ENCODE measurements around the gene CTU1.

CTU1 gene

GRCh38 chr19:51140441-51140840, 32.2 kb upstream of the CTU1 start:
- H3K36me3 ChIP-seq (replicated peaks), result no peaks in the 10 kb centered on the region
- in situ Hi-C loops (cut with MboI; ENCODE audit: low sequenced_read_pairs), result no loop called here
- H3K4me1 ChIP-seq, result no peaks in the 10 kb centered on the region
- no peak for DNase-seq (ENCODE audit: low spot score in 2 of 2)
- no peaks in the 10 kb centered on the region for H3K9me3 ChIP-seq
- H3K27me3 ChIP-seq (ENCODE audit: low read depth), result peaks cover 33% of the 10 kb centered on the region
- H3K4me3 ChIP-seq, result no peak overlapping the region

GRCh38 chr19:51139299-51140014, 31.2 kb upstream of the CTU1 start:
- Histone ChIP-seq H3K4me1 (no peaks in the 10 kb centered on the region), H3K36me3 (replicated peaks) (no peaks in the 10 kb centered on the region), H3K9me3 (peaks cover 3% of the 10 kb centered on the region; the same call in 1 of the 2 replicates), H3K4me3 (no peak overlapping the region), H3K27me3 (ENCODE audit: low read depth) (peaks cover 33% of the 10 kb centered on the region)
- in situ Hi-C loops (cut with MboI; ENCODE audit: low sequenced_read_pairs), result no loop called here
- DNase-seq (ENCODE audit: low spot score in 2 of 2), result no peak

- H3K27me3 ChIP-seq (ENCODE audit: low read depth), result peaks cover 30% of the 10 kb centered on the region
- no peaks in the 10 kb centered on the region for H3K36me3 ChIP-seq (replicated peaks)
- H3K4me1 ChIP-seq, result no peaks in the 10 kb centered on the region
- no peak overlapping the region for H3K4me3 ChIP-seq
- no peak for DNase-seq (ENCODE audit: low spot score in 2 of 2)
- peaks cover 3% of the 10 kb centered on the region; the same call in 1 of the 2 replicates for H3K9me3 ChIP-seq
- in situ Hi-C loops (cut with MboI; ENCODE audit: low sequenced_read_pairs), result no loop called here
These were observed 30.4 kb upstream of the CTU1 start for GRCh38 chr19:51138549-51138979.

- H3K36me3 ChIP-seq (replicated peaks), result no peaks in the 10 kb centered on the region
- peaks cover 30% of the 10 kb centered on the region for H3K27me3 ChIP-seq (ENCODE audit: low read depth)
- H3K4me1 ChIP-seq, result no peaks in the 10 kb centered on the region
- no peak for DNase-seq (ENCODE audit: low spot score in 2 of 2)
- no peak overlapping the region for H3K4me3 ChIP-seq
- in situ Hi-C loops (cut with MboI; ENCODE audit: low sequenced_read_pairs), result no loop called here
- H3K9me3 ChIP-seq, result peaks cover 3% of the 10 kb centered on the region; the same call in 1 of the 2 replicates
These were observed 29.7 kb upstream of the CTU1 start for GRCh38 chr19:51137792-51138425.

GRCh38 chr19:51136851-51137551, 28.8 kb upstream of the CTU1 start:
- Histone ChIP-seq H3K4me1 (no peaks in the 10 kb centered on the region), H3K36me3 (replicated peaks) (no peaks in the 10 kb centered on the region), H3K4me3 (no peak overlapping the region), H3K27me3 (ENCODE audit: low read depth) (peaks cover 29% of the 10 kb centered on the region), H3K9me3 (peaks cover 3% of the 10 kb centered on the region; the same call in 1 of the 2 replicates)
- in situ Hi-C loops (cut with MboI; ENCODE audit: low sequenced_read_pairs), result no loop called here
- no peak for DNase-seq (ENCODE audit: low spot score in 2 of 2)

- H3K36me3 ChIP-seq (replicated peaks), result no peaks in the 10 kb centered on the region
- H3K4me1 ChIP-seq, result no peaks in the 10 kb centered on the region
- peaks cover 23% of the 10 kb centered on the region for H3K27me3 ChIP-seq (ENCODE audit: low read depth)
- H3K4me3 ChIP-seq, result no peak overlapping the region
- peaks cover 3% of the 10 kb centered on the region; the same call in 1 of the 2 replicates for H3K9me3 ChIP-seq
- DNase-seq (ENCODE audit: low spot score in 2 of 2), result no peak
- in situ Hi-C loops (cut with MboI; ENCODE audit: low sequenced_read_pairs), result no loop called here
These were observed 28.0 kb upstream of the CTU1 start for GRCh38 chr19:51135986-51136762.

- in situ Hi-C loops (cut with MboI; ENCODE audit: low sequenced_read_pairs), result no loop called here
- Histone ChIP-seq H3K27me3 (ENCODE audit: low read depth) (peaks cover 19% of the 10 kb centered on the region), H3K36me3 (replicated peaks) (no peaks in the 10 kb centered on the region), H3K4me1 (no peaks in the 10 kb centered on the region), H3K9me3 (peaks cover 3% of the 10 kb centered on the region; the same call in 1 of the 2 replicates), H3K4me3 (no peak overlapping the region)
- DNase-seq (ENCODE audit: low spot score in 2 of 2), result no peak
These were observed 26.8 kb upstream of the CTU1 start for GRCh38 chr19:51135004-51135403.

GRCh38 chr19:51131780-51132680, 23.8 kb upstream of the CTU1 start:
- Histone ChIP-seq H3K4me1 (no peaks in the 10 kb centered on the region), H3K27me3 (ENCODE audit: low read depth) (peaks cover 16% of the 10 kb centered on the region), H3K36me3 (replicated peaks) (no peaks in the 10 kb centered on the region), H3K4me3 (no peak overlapping the region), H3K9me3 (peaks cover 3% of the 10 kb centered on the region; the same call in 1 of the 2 replicates)
- DNase-seq (ENCODE audit: low spot score in 2 of 2), result peak in 1 of 2 experiments; percentile 29
- in situ Hi-C loops (cut with MboI; ENCODE audit: low sequenced_read_pairs), result no loop called here

- no peak overlapping the region for H3K4me3 ChIP-seq
- in situ Hi-C loops (cut with MboI; ENCODE audit: low sequenced_read_pairs), result no loop called here
- H3K36me3 ChIP-seq (replicated peaks), result no peaks in the 10 kb centered on the region
- DNase-seq (ENCODE audit: low spot score in 2 of 2), result no peak
- H3K4me1 ChIP-seq, result no peaks in the 10 kb centered on the region
- H3K27me3 ChIP-seq (ENCODE audit: low read depth), result peaks cover 16% of the 10 kb centered on the region
- H3K9me3 ChIP-seq, result no peaks in the 10 kb centered on the region
These were observed 21.5 kb upstream of the CTU1 start for GRCh38 chr19:51129716-51130115.

DNA sequence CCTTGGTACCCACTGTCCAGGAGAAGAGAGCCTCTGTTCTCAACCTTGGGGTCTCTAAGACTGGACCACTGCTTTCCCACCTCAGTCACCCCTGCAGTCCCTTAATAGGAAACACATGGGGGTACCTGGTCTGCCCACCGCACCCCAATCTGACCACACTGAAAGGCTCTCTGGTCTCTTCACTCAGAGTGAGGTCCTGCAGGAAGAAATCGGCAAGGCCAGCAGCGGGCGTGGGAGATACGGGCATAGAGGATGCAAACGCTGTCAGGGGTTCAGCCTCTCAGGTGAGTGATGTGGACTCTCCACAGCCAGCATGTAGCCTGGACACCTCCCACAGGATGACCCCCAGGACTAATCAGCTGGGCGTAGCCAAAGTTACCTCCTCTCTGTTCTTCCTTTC, 20.0 kb upstream of the CTU1 start:
- in situ Hi-C loops (cut with MboI; ENCODE audit: low sequenced_read_pairs), result no loop called here
- no peak for DNase-seq (ENCODE audit: low spot score in 2 of 2)
- H3K9me3 ChIP-seq, result no peaks in the 10 kb centered on the region
- H3K4me1 ChIP-seq, result no peaks in the 10 kb centered on the region
- H3K4me3 ChIP-seq, result no peak overlapping the region
- H3K36me3 ChIP-seq (replicated peaks), result no peaks in the 10 kb centered on the region
- H3K27me3 ChIP-seq (ENCODE audit: low read depth), result peaks cover 18% of the 10 kb centered on the region

GRCh38 chr19:51127755-51128154, 19.5 kb upstream of the CTU1 start:
- H3K36me3 ChIP-seq (replicated peaks), result no peaks in the 10 kb centered on the region
- peaks cover 17% of the 10 kb centered on the region for H3K27me3 ChIP-seq (ENCODE audit: low read depth)
- in situ Hi-C loops (cut with MboI; ENCODE audit: low sequenced_read_pairs), result no loop called here
- H3K4me1 ChIP-seq, result no peaks in the 10 kb centered on the region
- H3K9me3 ChIP-seq, result no peaks in the 10 kb centered on the region
- H3K4me3 ChIP-seq, result no peak overlapping the region
- DNase-seq (ENCODE audit: low spot score in 2 of 2), result no peak

GRCh38 chr19:51127032-51127431, 18.8 kb upstream of the CTU1 start:
- H3K27me3 ChIP-seq (ENCODE audit: low read depth), result peaks cover 15% of the 10 kb centered on the region; the same call in 1 of the 2 replicates
- no peaks in the 10 kb centered on the region for H3K9me3 ChIP-seq
- in situ Hi-C loops (cut with MboI; ENCODE audit: low sequenced_read_pairs), result no loop called here
- no peak for DNase-seq (ENCODE audit: low spot score in 2 of 2)
- no peaks in the 10 kb centered on the region for H3K36me3 ChIP-seq (replicated peaks)
- no peak overlapping the region for H3K4me3 ChIP-seq
- H3K4me1 ChIP-seq, result no peaks in the 10 kb centered on the region

Data from HAP-1 (cell line).